ENCODE results near the gene LTBR.
"Not testable (repeated sequence)": the region's sequence is repeated elsewhere in the genome, so short reads cannot be mapped to it uniquely, and the experiment has no call there.

Gene LTBR

DNA sequence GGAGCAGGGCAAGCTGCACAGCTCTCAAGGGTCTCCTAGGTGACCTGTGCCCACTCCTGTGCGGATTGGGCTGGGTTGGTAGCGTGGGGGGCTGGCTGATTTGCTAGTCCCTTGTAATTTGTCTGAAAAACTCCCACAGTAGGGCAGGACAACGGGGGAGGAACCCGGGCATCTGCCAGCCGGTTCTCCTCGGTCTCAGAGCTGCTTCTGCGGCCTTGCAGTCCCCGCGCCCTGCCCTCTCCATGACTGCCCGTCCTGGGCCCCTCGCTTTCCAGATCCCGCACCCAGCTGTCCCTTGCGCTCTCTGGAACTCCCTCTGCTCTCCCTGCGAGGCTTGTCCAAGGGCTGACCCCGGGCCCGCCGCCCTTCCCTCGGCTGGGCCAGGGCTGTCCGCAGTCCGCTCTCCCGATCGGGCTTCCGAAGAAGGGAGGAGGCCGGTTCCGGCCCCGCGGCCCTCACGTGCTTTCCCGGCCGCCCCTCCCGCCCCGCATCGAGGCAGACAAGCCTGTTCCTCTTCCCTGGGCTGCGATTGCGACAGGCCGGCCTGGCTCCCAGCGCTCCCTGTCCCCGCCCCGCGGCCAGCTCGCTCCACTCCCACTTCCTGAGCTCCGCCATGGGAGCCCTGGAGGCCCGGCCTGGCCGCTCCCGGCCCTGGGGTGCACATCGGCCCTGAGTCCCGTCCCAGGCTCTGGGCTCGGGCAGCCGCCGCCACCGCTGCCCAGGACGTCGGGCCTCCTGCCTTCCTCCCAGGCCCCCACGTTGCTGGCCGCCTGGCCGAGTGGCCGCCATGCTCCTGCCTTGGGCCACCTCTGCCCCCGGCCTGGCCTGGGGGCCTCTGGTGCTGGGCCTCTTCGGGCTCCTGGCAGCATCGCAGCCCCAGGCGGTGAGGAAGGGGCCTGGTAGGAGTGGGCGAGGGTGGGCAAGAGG is at the start of gene LTBR:
LTBR (plus strand) TSS at position 591 of the 927 bp plus-strand sequence; CDS start at position 788, 197 bp downstream.
- no peak for DNase-seq (ENCODE audit: extremely low read depth in 1 of 2, low read depth in 1 of 2)

DNA sequence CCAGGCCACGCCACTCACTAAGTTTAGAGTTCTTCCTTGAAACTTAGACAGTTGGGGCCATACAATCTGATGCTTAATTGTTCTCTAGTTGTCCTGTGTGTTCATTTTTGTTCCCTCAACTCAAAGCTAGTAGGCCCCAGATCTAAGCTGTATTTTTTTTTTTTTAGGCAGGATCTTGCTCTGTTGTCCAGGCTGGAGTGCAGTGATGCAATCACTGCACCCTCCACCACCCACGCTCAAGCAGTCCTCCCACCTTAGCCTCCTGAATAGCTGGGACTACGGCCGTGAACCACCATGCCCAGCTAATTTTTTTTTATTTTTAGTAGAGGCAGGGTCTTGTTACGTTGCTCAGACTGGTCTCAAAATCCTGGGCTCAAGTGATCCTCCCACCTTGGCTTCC is 49.6 kb upstream of the LTBR start:
- no peak for DNase-seq (ENCODE audit: extremely low read depth in 1 of 2, low read depth in 1 of 2)

DNA sequence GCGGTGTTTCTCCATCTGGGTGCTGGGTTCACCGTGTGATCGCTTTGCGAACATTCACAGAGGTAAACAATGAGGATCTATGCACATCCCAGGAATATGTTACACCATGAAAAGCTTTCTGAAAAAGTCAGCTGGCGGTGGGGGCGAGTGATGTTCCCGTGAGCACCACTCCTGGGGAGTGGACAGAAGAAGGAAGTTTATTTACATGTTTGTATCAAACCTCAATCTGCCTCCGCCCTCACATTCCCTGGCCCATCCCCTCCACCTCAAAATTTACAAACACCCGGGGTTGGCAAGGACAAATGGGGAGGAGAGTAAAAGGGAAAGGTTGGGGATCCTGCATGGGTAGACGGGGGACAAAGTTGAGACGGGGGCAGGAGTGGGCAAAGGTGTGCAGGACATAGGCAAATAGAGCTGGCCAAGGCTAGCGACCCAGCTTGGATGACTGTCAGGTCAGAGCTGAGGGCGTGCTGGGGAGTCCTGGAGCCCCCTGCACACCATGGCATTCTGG is 49.0 kb upstream of the LTBR start:
- no peak for DNase-seq (ENCODE audit: extremely low read depth in 1 of 2, low read depth in 1 of 2)

DNA sequence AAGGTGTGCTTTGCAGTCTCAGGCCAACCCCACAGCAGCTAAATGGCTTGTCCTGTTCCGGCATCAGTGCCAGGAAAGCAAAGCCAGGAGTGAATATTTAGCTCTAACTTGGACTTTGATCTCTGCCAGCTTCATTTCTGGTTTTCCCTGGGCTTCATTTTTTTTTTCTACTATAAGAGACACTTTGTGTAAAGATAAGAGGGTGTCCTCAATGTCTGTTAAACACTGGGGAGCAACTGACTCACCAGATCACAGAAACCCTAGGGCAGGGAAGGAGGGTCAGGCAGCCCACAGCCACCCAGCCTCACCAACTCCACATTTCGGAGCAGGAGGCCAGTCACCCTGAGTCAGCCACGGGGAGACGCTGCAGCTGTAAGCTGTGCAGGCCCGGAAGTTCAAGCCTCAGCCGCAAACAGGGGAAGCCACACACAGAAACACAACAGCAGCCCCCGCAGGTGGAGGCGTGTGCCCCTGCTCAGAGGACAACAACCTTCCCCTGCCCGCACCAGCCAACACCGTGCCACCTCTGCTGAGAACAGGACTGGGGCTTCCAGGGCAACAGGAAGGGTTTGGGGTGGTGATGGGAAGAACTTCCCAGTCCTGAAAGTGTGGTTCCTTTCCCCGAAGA is 48.4 kb upstream of the LTBR start:
- DNase-seq (ENCODE audit: extremely low read depth in 1 of 2, low read depth in 1 of 2), result peak; percentile 68 to 83

DNA sequence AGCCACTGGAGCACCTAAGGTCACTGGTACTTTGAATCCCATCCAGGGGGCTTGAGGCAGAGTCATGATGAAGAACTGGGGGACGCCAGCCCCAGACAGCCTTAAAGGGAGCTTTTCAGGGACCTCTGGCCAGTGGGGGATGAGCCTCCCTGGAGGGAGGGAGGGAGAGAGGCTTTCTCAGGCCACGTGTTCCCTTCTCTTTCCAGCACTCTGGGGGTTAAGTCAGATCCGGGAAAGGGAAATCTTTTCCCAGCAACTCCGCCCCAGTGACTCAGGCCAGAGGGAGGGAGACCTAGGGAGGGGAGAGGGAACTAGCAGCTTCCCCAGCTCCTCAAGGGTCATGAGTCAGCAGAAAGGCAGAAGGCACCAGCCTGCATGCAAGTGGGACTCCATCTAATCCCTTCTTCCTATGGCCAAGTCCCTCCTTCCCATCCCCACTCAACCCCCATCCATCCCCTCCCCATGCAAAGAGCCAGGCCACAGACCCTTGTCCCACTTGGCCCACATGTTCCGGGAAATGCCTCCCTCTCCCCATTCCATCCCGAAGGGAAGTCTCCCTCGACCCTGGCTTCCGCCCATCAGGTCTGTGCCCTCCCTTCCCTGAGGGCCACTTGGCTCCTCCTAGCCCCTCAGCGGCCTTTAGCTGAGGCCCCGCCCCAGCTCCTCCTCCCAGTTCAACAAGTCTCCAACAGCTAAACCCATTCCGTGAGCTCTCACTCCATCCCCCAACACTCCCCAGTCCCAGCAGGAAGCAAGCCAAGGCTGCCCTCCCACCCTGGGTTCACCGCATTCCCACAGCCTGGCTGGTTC is 47.7 kb upstream of the LTBR start:
- no peak for DNase-seq (ENCODE audit: extremely low read depth in 1 of 2, low read depth in 1 of 2)

DNA sequence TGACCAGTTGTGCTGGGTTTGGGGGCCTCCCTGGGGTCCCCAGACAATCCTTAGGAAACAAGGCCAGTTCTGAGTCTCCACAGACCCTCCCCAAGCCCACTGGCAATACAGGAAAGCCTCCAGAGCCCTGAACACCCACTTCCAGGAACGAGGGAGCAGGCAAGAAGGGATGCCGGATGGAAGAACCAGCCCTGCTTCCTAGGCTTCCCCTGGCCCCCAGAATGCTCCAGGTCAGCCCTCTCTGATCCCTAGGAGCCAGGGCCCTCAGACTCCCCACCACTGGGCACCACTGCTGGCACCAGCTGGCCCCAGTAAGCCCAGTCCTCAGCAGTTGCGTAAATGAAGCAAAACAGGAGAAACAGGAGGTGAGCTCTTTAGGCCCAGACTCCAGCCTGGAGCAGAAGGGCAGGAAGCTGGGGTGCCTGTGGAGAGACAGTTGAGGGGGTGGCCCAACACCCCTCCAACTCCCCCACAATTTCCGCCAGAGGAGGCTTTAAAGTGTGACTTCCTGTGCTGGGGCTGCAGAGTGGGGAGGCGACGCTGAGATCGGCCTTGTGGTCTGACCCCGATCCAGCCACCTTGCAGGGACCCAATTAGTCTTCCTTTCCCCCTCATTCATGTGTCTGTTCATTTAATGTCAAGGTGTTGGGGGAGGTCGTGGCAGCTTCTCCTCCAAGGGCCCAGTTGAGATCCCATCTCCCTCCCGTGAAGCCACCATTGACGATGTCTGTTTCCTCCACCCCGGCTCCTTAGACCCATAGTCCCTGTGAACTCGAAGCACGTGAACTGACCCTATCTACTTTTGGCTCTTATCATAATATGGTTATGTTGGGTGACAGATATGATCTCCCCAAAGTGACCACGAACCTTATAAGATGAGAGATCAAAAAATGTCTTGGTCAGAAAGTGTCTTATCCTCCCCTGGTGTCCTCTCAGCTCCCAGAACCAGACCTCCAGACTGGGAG is 46.8 kb upstream of the LTBR start:
- peak; percentile 28 to 49 for DNase-seq (ENCODE audit: extremely low read depth in 1 of 2, low read depth in 1 of 2)

DNA sequence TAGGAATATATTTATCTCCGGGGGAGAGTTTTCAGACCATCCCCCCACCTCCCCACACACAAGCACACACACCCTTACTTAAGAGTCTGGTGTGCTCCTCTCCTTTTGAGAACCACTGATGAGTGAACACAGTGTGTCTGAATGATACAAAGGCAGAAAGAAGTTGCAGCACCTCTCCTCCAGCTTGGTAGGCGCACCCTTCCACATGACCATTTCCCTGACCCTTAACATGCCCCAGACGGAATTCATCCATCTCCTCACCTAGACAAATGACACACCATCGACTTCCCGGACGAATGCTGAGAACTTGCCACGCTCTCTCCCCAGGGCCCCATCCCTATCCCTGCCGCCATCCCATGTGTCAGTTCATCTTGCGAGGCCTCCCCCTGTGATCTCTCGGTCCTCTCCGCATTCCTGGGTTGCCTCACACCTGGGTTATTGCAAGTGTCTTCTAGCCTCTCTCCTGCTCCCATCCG is 46.0 kb upstream of the LTBR start:
- no peak for DNase-seq (ENCODE audit: extremely low read depth in 1 of 2, low read depth in 1 of 2)

DNA sequence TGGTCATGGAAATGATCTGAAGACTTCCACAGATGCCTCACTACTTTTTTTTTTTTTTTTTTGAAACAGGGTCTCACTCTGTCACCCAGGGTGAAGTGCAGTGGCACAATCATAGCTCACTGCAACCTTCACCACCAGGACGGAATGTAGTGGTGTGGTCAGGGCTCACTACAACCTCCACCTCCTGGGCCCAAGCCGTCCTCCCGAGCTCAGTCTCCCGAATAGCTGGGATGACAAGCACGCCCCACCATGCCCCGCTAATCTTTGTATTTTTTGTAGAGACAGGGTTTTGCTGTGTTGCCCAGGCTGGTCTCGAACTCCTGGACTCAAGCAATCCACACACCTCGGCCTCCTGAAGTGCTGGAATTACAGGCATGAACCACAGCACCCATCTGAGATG is 45.4 kb upstream of the LTBR start:
- DNase-seq (ENCODE audit: extremely low read depth in 1 of 2, low read depth in 1 of 2), result not testable (repeated sequence)

DNA sequence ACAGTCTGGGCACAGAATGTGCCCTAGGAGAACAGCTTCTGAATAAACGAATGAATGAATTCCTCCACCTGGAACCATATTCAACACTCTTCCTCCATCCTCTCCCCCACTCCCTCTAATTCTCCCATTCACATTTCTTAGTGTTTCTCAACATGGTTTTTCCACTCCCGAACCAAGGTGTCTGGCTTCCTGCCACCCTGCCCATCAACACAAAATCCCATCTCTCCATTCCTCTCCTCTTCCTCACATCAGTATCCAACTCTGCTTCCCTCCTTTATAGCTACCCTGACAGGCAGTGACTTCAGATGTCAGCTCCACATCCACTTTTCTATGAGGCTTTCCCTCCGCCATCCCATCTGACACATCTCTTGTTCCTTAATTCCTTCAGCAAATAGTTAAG is 45.0 kb upstream of the LTBR start:
- no peak for DNase-seq (ENCODE audit: extremely low read depth in 1 of 2, low read depth in 1 of 2)

DNA sequence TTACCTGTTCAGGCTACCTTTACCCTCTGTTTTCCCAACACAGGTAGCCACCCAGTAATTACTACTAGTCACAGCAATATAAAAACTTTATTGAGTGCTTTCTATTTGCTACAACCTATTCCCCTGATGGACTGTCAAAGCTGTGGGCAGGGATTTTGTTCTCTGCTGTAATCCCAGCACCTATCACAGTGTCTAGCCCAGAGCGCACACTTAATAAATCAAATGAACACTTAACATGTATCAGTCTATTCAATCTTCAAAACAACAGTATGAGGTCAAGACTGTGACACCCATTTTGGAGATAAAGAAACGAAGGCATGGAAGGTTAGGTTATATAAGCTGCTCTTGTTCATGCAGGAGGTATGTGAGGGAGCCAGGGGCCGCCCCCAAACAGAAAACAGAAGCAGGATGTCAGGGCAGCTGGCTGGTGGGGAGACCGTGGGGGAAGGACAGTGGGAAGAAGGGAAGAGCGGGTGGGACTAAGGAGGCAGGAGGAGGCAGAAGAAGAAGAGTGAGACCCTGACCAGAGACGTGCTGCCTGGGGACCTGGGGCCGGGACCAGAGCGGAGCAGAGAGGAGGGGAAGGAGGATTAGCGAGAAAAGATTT is 43.8 kb upstream of the LTBR start:
- no peak for DNase-seq (ENCODE audit: extremely low read depth in 1 of 2, low read depth in 1 of 2)

DNA sequence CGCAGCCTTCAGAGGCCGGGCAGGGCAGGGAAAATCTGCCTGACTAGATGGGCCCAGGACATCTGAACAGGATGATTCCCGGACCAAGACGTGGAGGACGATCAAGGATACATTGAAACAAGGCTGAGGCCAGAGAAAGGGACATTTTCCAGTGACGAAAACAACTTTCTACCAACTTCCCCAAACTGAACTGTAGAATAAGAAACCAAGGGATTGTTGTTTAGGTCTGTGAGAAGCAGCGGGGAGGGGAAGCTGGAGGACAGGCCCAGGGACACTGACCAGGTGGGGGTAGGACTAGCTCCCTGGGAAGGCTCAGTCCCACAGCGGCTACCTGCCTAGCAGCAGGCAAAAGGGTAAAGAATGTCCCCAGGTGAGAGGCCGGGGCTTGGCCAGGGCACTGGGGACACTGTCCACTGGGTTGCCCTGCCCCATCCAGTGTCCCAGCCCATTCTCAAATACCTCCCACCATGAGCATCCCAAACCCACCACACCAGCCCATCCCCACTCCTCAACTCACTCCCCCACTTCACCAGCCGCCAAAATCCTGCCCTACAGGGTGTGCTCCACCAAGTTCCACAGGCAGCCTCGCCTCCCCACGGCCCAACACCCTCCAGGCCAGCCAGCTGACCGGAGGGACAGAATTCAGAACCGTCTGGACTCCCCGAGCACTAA is 43.1 kb upstream of the LTBR start:
- no peak for DNase-seq (ENCODE audit: extremely low read depth in 1 of 2, low read depth in 1 of 2)

DNA sequence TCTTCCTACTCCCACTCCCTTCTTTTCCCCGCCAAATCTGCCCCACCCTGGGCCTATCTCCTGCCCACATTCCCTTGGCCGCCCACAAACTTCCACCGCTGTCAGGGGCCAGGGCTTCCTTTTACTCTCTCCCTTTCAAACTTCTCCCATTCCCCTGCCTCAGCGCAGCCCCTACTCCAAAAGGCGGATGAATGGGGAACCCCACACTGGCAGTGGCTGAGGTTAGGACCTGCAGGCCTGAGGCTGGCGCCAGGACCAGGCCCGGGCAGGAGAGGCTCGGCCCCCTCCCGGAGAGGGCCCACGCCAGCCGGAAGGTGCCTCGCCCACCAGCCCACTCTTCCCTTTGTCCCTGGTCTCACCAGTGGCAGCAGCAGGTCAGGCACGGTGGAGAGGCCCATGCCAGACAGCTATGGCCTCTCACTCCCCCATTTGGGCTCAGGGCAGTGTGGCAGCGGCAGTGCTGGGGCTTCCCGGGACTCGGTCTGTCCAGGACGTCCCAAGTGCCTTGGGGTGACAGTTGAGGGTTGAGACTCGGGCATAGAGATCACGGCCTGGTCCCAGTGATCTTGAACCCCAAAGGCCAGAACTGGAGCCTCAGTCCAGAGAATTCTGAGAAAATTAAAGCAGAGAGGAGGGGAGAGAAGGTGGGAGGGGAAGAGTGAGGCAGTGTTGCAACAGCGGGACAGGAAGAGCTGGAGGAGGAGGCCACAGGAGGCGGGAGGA is 42.4 kb upstream of the LTBR start, which contains the start of gene TNFRSF1A:
TNFRSF1A (minus strand) TSS at position 660 of the 723 bp plus-strand sequence; CDS start at position 398, 262 bp downstream.
- DNase-seq (ENCODE audit: extremely low read depth in 1 of 2, low read depth in 1 of 2), result no peak

DNA sequence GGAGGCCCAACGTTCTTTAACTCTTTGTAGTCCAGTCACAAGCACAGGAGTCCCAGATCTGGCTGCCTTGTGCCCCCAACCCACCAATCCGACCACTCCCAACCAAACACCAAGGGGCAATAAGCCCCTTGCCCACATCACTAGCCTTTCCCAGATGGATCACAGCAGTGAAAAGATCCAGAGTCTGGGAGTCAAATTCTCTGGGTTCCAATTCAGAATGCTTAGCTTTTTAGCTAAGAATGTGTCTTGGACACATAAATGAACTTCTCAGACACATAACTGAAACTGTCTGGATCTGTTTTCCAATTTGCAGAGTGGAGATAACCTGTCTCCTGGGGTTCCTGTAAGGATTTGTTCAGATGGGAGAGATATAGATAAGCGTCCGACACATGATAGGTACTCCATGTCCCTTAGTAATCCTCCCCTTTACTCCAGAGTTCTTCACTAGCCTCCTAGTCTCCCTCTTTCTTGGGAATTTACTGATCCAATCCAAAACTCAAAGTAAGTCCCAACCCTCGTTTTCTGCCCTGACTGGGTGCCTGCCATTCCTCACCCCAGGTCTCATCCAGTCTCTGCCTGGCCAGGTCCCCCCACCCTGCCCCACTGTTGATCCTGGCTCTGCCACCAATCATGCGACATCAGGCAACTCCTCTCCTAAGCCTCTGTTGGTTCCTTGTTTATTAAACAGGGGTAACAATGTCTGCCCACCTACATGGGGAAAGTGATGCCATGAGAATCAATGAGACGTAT is 41.6 kb upstream of the LTBR start:
- DNase-seq (ENCODE audit: extremely low read depth in 1 of 2, low read depth in 1 of 2), result no peak

DNA sequence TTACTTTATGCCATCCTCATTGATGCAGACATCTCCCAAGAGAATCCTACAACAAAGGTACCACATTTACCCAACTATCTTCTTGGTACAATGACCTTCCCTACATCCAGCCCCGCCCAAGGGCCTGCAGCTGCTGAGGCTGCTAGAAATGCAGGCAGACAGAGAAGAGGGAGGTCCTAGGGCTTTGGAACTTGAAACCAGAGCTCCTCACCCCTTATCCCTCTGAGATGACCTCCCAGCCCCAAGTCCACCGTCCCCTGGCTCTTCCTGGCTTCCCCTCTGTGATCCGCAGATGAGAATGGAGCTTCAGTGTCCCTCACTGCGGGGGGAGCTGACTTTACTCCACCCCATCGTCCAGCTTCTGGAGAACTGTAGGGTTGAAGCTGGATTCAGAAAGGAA is 40.4 kb upstream of the LTBR start:
- DNase-seq (ENCODE audit: extremely low read depth in 1 of 2, low read depth in 1 of 2), result no peak

DNA sequence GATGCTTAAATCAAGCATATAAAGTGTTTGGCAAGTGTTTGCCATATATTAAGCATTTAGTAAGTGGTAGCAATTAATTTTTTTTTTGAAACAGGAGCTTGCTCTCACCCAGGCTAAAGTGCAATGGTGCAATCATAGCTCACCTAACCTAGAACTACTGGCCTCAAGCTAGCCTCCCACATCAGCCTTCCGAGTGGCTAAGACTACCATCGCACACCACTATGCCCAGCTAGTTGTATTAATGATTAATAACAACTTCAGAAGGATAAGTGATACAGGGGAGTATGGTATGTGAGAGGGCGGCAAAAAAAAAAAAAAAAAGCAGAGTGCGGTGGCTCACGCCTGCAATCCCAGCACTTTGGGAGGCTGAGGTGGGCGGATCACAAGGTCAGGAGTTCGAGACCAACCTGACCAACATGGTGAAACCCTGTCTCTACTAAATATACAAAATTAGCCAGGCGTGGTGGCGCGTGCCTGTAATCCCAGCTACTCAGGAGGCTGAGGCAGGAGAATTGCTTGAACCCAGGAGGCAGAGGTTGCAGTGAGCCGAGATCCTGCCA is 39.8 kb upstream of the LTBR start:
- not testable (repeated sequence) for DNase-seq (ENCODE audit: extremely low read depth in 1 of 2, low read depth in 1 of 2)

DNA sequence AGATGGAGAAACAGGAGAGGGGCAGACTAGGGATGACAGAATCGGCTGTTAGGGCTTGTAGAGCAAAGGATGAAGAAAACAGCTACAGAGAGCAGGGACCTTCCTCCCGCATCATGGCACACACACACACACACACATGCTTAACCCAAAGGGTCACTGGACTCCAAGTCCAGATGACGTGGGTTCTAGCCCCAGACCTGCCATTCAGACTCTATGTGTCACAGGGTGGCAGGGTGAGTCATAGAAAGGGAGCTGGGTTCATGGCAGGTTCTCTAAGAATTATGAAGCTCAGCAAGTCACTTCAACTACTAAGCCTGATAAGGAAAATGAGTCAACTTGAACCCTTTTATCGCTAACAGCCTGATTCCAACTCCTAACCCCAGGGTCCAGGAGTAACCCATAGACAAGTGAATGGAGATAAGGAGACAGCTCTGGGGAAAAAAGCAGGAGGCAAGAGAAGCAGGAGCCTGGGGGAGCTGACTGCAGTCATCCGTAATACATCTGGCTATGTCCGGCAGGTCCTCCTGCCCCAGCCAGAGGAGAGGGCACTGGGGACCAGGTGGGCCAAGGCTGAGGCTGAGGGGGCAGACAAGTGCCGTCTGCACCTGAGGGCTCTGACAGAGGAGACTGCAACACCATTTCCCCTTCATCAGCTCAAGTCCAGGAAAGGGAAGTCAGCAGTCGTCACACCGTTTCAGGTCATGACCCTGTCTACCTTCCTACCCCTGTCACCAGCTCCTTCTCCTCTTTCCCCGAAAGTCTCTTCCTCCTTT is 38.5 kb upstream of the LTBR start:
- DNase-seq (ENCODE audit: extremely low read depth in 1 of 2, low read depth in 1 of 2), result no peak

Data from activated CD8-positive, alpha-beta memory T cell treated with anti-CD3 and anti-CD28 coated beads for 1 hour (primary cell).